Astrocyte of the spinal cord (primary cell): ENCODE data around the gene MYMX.

ENCODE experiments used
- DNase-seq: peaks from one replicate; pipeline ENCODE4 v3.0.0; 2011; ENCODE audit warnings: low read depth, low spot score
- H3K4me3 ChIP-seq: 2 replicates; pipeline ENCODE4 v1.5.1; 2011; ENCODE audit warnings: low read depth, mild to moderate bottlenecking, low read length, moderate library complexity
- in situ Hi-C: cut with HindIII; loops from 2 replicates; pipeline ENCODE4 v1.10.0; 2017; ENCODE audit warnings: low sequenced_read_pairs
- TF ChIP-seq, protein P1 (sequence below): IDR thresholded peaks from 2 replicates; pipeline ENCODE4 v1.5.1; 2012; ENCODE audit warnings: low read depth, mild to moderate bottlenecking, low read length, inconsistent platforms

MYMX gene

DNA sequence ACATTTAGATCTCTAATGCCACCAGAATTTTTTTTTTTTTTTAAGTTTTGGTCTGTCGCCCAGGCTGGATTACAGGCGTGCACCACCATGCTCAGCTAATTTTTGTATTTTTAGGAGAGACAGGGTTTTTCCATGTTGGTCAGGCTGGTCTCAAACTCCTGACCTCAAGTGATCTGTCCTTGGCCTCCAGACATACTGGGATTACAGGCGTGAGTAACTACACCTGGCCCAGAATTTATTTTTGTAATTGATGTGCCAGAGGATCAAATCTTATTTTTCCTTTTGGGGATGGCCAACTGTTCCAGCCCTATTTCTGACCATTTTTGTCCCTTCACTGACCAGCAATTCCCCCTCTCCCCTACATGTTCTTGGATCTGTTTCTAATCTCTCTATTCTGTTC, 18.0 kb upstream of the MYMX start:
- TF ChIP-seq, protein P1, sequence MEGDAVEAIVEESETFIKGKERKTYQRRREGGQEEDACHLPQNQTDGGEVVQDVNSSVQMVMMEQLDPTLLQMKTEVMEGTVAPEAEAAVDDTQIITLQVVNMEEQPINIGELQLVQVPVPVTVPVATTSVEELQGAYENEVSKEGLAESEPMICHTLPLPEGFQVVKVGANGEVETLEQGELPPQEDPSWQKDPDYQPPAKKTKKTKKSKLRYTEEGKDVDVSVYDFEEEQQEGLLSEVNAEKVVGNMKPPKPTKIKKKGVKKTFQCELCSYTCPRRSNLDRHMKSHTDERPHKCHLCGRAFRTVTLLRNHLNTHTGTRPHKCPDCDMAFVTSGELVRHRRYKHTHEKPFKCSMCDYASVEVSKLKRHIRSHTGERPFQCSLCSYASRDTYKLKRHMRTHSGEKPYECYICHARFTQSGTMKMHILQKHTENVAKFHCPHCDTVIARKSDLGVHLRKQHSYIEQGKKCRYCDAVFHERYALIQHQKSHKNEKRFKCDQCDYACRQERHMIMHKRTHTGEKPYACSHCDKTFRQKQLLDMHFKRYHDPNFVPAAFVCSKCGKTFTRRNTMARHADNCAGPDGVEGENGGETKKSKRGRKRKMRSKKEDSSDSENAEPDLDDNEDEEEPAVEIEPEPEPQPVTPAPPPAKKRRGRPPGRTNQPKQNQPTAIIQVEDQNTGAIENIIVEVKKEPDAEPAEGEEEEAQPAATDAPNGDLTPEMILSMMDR, result no peak
- no peak for DNase-seq
- in situ Hi-C loops, result no loop called here
- no peak overlapping the region for H3K4me3 ChIP-seq

DNA sequence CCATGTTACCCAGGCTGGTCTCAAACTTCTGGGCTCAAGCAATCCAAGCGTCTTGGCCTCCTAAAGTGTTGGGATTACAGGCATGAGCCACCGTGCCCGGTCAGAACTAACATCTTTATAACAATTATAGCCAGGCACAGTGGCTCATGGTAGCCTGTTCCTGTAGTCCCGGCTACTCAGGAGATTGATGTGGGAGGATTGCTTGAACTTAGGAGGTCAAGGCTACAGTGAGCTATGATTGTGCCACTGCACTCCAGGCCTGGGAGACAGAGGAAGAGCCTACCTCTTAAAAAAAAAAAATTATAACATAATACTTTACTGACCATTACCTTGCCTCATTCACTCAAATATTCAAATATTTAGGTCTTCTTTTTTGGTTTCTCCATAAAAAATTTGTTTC, 16.8 kb upstream of the MYMX start:
- H3K4me3 ChIP-seq, result no peak overlapping the region
- TF ChIP-seq, protein P1, result no peak
- in situ Hi-C loops, result no loop called here
- DNase-seq, result no peak

DNA sequence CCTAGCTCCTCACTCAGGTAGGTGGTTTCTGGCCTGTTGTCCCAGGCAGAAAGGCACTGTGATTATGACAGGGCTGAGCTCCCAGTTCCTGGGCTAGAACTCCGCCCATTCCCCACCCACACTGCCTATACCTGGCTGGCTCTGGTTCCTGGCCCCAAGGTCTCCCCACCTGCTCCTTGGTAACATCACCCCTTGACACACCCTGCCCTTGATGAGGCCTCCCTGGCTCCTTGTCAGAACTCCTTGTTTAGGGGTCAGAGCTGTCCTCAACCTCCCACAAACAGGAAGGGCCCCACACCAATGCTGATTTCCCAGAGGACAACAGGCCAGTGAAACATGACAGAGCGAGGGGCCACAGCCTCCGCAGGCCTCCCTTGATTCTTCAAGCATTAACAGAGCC, 15.5 kb upstream of the MYMX start:
- no peak for DNase-seq
- H3K4me3 ChIP-seq, result no peak overlapping the region
- in situ Hi-C loops, result no loop called here
- TF ChIP-seq, protein P1, result no peak

DNA sequence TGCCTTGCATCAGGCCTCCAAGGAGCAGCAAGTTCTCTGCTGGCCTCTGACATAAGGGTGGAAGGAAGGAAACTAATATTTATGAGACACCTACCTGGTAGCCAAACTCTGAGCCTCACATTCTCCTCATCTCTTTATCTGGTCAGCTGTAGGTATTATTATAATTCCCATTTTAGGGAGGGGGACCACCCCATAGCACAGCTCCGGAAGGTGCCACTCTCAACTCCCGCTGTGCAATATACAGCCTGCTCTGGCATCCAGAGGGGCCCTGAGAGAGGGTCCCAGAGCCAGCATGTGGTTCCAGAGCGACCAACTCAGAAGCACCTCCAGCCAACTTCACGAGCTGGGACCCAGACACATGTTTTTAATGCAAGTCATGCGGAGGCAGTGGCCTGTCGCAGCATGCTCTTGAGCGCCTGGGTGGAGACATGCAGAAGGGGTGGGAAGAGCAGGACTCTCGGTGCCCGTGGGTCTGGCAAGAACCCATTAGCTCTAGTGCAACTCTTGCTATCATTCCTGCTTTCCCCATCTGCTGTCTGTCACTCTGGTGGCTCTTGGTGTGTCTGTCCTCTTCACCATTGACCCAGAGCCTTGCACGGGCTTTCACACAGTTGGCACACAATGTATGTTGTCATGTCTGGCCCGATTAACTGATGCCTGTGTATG, 15.0 kb upstream of the MYMX start:
- in situ Hi-C loops, result no loop called here
- no peak for DNase-seq

DNA sequence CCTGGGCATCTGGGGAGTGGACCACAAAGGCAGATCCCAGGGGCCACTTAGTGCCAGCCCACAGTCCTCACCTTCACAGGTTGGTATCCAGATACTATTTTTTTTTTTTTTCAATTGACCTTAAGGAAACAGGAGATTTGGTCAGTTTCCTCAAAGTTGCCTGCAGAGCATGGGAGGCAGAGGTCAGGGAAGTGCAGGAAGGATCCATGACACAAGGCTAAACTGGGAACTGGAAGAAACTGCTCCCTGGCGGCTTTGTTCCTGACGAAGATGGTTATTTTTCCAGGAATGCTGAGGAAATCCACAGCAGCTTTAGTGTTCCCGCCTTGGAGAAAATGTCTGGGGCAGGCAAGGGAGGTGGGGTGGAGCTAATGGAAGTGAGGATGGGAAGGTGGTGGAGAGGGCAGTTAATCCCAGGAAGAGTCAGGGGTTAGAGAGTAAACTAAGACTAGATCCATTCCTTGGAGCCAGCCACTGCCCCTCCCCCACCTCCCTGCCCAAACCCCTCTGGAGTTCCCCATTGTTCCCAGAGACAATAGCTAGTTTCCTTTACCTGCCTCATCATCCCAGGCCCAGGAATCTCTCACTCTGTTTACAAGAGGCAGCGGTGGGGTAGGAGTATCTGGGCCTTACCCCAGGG, 14.3 kb upstream of the MYMX start:
- no peak for DNase-seq
- TF ChIP-seq, protein P1, result no peak
- no peak overlapping the region for H3K4me3 ChIP-seq
- in situ Hi-C loops, result no loop called here

More for the DNA sequence above, 15.0 kb upstream of the MYMX start:
- TF ChIP-seq, protein P1, result no peak
- no peak overlapping the region for H3K4me3 ChIP-seq

DNA sequence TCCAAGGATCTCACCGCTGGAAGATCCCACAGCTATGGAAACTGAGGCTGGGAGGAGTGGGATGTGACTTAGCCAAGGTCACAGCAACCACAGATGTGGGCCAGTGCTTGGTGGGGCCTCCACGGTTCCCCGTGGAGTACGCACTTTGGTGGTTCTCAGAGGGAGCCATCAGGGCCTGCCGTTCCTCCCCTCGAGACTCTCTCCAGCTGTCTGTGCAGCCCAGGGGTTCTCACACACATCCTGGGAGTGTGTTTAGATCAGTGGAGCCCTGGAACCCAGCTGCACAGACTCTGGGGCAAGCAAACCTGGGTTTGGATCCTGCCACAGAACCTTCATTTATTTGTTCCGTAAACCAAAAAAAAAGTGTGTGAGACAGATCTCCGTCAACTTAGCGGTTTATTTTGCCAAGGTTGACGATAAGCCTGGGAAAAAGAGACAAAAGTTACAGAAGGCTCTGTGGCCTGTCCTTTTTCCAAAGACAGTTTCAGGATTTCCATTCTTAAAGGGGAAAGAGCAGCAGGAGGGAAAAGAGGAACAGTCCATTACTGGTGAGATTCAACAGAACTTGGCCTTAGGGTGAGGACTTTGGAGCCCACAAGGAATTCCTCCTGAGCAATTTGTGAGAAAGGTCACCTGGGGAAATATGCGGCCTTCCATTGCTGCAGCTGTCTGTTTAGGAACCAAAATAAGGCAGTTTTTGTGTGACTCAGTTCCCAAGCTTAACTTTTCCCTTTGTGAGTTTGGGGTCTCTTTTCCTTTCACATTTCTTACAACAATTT, 13.6 kb upstream of the MYMX start:
- DNase-seq, result no peak
- in situ Hi-C loops, result no loop called here
- no peak overlapping the region for H3K4me3 ChIP-seq
- TF ChIP-seq, protein P1, result no peak
